Measurements from ENCODE around the gene SAMMSON.

The SAMMSON gene

GRCh38 chr3:70090322-70090913, 90.9 kb downstream of the SAMMSON start:
- no peak for DNase-seq (ENCODE audit: low spot score)

GRCh38 chr3:70094197-70094596, 94.7 kb downstream of the SAMMSON start:
- no peak for DNase-seq (ENCODE audit: low spot score)

- no peak for DNase-seq (ENCODE audit: low spot score)
Measured at GRCh38 chr3:70095260-70095659, 95.7 kb downstream of the SAMMSON start.

DNA sequence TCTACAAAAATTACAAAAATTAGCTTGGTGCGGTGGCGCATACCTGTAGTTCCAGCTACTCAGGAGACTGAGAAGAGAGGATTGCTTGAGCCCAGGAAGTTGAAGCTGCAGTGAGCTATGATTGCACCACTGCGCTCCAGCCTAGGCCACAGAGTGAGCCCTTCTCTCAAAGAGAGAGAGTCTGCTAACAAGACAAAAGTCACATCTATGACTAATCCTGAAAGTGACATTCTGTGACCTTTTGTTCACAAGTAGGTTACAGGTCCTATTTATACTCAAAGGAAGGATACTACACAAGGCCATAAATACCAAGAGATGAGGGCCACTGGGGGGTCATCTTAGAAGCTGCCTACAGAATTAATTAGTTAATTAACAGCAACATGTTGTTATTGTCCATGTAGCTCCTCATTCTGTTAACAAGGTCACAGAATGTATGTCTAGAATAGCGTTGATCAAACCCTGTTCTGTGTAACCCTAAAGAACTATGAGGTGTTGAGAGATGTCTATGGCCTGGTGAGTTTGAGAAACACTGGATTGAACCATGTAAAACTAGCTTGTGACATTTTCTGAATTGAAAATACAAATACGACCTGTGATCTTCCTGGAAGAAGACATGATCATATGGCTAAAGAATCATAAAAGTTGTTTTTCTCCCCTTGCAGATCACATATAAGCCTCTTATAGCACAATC, 97.0 kb downstream of the SAMMSON start:
- no peak for DNase-seq (ENCODE audit: low spot score)

GRCh38 chr3:70097084-70097483, 97.6 kb downstream of the SAMMSON start:
- DNase-seq (ENCODE audit: low spot score): no peak

GRCh38 chr3:70108072-70108471, 108.5 kb downstream of the SAMMSON start:
- peak; percentile 6 for DNase-seq (ENCODE audit: low spot score)

DNA sequence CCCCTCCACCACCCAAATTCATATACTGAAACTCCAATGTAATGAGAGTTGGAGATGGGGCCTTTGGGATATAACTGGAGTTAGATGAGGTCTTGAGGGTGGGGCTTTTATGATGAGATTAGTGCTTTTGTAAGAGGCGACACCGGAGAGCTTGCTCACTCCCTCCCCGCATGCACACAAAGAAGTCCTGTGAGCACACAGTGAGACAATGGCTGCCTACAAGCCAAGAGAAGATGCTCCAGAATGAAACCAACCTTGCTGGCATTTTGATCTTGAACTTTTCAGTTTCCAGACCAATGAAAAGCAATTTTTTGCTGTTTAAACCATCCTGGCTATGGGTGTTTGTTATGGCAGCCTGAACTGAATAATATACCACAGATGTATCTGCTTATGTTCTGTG, 109.0 kb downstream of the SAMMSON start:
- DNase-seq (ENCODE audit: low spot score): no peak

DNA sequence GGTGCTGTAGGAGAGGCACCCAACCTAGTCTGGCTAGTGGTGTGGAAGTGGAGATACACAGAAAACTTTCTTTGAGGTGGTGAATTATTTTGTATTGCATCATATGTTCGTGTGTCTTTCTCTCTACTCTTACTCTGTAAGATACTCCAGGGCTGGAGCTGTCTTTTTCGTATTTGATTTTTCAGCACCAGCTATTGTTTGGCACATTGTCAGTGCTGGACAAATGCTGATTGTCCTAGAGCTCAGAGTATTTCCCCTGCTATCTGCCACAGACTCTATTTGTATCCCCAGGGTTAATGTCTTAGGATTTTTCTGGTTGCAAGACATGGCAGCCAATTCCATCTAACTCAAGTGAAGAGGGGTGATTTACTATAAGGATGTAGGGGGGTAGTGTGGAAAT, 110.5 kb downstream of the SAMMSON start:
- no peak for DNase-seq (ENCODE audit: low spot score)

- DNase-seq (ENCODE audit: low spot score): no peak
Measured at GRCh38 chr3:70111411-70111810, 111.9 kb downstream of the SAMMSON start.

DNA sequence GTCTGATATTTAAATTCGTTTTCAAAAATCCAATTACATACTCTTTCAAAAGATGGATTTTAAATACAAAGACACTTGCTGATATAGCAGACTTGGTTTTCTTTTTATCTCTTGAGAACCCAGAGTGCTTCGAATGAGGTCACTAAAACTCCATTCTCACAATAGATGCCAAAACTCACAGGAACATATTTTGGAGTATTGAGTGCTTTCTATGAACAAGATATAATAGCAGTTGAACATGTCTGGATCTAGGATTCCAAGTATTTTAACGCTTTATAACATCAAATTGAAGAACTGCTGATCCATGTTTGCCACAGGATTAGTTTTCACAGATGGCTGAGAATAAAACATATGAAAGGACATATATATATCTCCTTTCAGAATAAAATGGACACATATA, 113.2 kb downstream of the SAMMSON start:
- no peak for DNase-seq (ENCODE audit: low spot score)

- DNase-seq (ENCODE audit: low spot score): no peak
Measured at GRCh38 chr3:70114431-70114830, 114.9 kb downstream of the SAMMSON start.

DNA sequence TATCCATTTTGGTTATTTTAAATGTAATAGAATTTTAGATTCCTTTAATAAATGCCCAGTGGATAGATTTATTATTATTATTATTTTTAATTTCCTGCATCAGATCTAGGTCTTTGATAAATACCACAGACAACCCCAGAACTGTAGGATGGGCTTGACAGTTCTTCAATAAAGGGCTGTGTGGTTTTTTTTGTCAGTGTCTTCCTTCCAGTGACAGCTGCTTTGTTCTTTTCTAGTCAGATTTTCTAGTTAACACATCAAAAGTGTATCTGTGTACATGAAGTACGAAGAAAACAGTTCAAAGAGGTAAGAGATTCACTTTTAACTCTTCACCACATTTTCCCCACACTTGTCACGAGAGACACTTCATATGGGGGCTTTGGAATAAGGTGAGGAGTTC, 120.3 kb downstream of the SAMMSON start:
- no peak for DNase-seq (ENCODE audit: low spot score)

All from hematopoietic multipotent progenitor cell treated with erythropoietin and hydrocortisone succinate and interleukin-3 and kit ligand, for 15 days (in vitro differentiated cells).